GM21576 (cell line): ENCODE data around the gene SVOPL.

Experiments used
- ATAC-seq: cut with Tn5 transposase; IDR thresholded peaks from one replicate; pipeline ENCODE4 v1.9.1; 2021; ENCODE audit warnings: mild to moderate bottlenecking, moderate library complexity; ENCODE audit not compliant: unreplicated experiment

The SVOPL gene

GRCh38 chr7:138610671-138611170, 90.4 kb downstream of the SVOPL start:
- no peak for ATAC-seq

GRCh38 chr7:138608275-138608674, 92.9 kb downstream of the SVOPL start:
- peak; percentile 68 for ATAC-seq

GRCh38 chr7:138607216-138608126, 93.7 kb downstream of the SVOPL start:
- ATAC-seq = no peak

GRCh38 chr7:138606236-138606635, 94.9 kb downstream of the SVOPL start:
- ATAC-seq = no peak

- ATAC-seq = no peak
Observed at GRCh38 chr7:138603549-138604318, 97.4 kb downstream of the SVOPL start.

- no peak for ATAC-seq
Observed at GRCh38 chr7:138602451-138602850, 98.7 kb downstream of the SVOPL start.

GRCh38 chr7:138595454-138595853, 105.7 kb downstream of the SVOPL start:
- ATAC-seq = no peak

GRCh38 chr7:138590154-138590553, 111.0 kb downstream of the SVOPL start:
- ATAC-seq = no peak

- ATAC-seq = no peak
Observed at GRCh38 chr7:138588986-138589385, 112.2 kb downstream of the SVOPL start.

GRCh38 chr7:138587485-138587884, 113.7 kb downstream of the SVOPL start:
- ATAC-seq = no peak

GRCh38 chr7:138585283-138585993, 115.7 kb downstream of the SVOPL start:
- no peak for ATAC-seq

- ATAC-seq = no peak
Observed at GRCh38 chr7:138584696-138585095, 116.5 kb downstream of the SVOPL start.

- ATAC-seq = no peak
Observed at GRCh38 chr7:138584283-138584682, 116.9 kb downstream of the SVOPL start.

- ATAC-seq = no peak
Observed at GRCh38 chr7:138581065-138581464, 120.1 kb downstream of the SVOPL start.

GRCh38 chr7:138579671-138580070, 121.5 kb downstream of the SVOPL start:
- ATAC-seq = no peak

- no peak for ATAC-seq
Observed at GRCh38 chr7:138579136-138579535, 122.0 kb downstream of the SVOPL start.

- no peak for ATAC-seq
Observed at GRCh38 chr7:138575897-138576428, 125.2 kb downstream of the SVOPL start.

GRCh38 chr7:138573741-138574140, 127.4 kb downstream of the SVOPL start:
- ATAC-seq = no peak

- ATAC-seq = no peak
Observed at GRCh38 chr7:138570715-138571114, 130.4 kb downstream of the SVOPL start.

- no peak for ATAC-seq
Observed at GRCh38 chr7:138569418-138569817, 131.7 kb downstream of the SVOPL start.

GRCh38 chr7:138568655-138569054, 132.5 kb downstream of the SVOPL start:
- ATAC-seq = no peak
